GM18507 (cell line): ENCODE measurements around the gene EFNA1.

Experiments used
- DNase-seq: peaks from one replicate; pipeline ENCODE4 v3.0.0; 2011; ENCODE audit warnings: low read depth; ENCODE audit not compliant: insufficient read length; ENCODE audit errors: extremely low spot score
- FAIRE-seq: peaks from 2 replicates; lab custom pipeline; 2011; peaks lifted over from hg19 to GRCh38; lab: Jason Lieb, UNC

EFNA1 gene

GRCh38 chr1:155127105-155127966 lies at the start of gene EFNA1:
EFNA1 (plus strand) TSS chr1:155127876; CDS start chr1:155127978, 102 bp downstream.
- FAIRE-seq = no peak
- no peak for DNase-seq

GRCh38 chr1:155078469-155079209 lies 49.0 kb upstream of the EFNA1 start, which contains the start of gene EFNA3:
EFNA3 (plus strand) TSS chr1:155078837; CDS start chr1:155078942, 105 bp downstream.
- DNase-seq = peak; percentile 64
- peak; percentile 12 for FAIRE-seq

- no peak for FAIRE-seq
- DNase-seq = no peak
Observed at GRCh38 chr1:155079210-155079486, 48.5 kb upstream of the EFNA1 start.

DNA sequence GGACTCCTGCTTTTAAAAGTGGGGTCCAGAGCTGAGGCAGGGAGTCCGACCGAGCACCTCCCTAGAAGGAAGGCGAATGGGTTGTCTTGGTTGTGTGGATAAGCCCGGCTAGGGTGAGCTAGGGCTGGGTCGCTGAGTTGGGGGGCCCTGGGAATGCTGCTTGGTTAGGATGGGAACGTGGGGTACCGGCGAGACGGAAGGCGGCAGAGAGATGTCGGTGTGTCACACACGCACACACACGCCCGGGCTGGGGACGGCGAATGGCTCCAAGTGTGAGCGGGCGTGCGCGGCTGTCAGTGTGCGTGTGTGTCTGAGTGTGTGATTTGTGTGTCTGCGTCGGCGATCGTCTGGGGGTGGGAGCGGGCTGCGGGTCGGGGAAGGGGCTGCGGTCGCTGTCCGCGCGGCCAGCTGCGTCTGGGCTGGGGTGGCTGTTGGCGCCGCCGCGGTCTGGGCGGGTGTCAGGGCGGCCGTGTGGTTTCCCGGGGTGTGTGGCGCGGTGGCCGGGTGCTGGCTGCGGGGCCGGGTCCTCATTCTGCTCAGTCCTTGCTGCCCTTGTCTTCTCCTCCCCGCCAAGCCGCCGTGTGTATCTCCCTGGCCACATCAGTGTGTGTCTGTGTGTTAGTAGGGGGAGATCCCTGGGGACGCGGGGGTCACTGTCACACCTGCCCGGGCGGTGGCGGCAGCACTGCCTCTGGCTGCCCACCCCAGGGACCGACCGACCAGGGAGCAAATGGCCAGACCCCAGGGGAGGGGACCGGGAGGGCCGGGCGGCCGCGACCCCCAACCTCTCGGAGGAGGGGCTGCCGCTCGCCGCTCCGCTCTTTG lies 48.0 kb upstream of the EFNA1 start:
- no peak for FAIRE-seq
- no peak for DNase-seq

DNA sequence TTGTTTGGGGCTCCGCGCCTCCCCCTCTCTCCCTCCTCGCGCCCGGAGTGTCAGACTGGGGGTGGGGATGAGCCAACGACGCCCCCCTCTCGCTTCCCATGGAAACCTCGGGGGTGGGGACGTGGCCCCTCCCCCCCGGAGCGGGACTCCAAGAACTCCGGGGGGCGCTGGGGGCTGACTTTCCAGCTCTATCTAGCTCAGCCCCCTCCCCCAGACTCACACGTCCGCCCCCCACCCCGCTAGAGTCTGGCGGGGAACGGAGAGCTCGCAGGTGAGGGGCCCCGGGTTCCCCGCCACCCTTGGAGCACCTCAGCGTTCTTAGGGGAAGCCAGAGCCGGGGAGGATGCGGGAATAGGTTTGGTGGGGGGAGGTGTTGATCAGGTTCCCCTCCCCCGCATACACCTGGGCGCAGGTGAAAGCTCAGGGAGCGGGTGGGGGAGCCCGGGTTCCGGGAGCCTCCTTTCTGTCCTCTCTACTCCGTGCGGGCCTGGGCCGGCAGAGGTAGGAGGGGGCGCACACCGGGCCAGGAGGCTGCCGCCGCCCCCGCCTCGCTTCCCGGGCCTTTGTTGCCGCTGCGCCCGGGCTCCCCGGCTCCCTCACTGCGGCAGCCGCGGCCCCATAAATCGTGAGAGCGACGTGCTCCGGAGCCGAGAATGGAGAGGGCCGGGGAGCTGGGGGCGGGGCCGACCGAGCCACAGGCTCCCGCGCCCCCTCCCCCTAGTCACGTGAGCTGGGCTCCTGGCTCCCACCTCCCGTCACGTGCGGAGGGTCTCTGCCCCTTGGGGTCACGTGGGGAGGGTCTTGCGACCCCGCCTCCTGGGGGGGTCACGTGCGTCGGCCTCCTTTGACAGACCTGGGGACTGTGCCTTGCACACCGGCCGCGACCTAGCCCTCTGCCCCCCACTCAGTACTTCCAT lies 47.1 kb upstream of the EFNA1 start:
- no peak for FAIRE-seq

DNA sequence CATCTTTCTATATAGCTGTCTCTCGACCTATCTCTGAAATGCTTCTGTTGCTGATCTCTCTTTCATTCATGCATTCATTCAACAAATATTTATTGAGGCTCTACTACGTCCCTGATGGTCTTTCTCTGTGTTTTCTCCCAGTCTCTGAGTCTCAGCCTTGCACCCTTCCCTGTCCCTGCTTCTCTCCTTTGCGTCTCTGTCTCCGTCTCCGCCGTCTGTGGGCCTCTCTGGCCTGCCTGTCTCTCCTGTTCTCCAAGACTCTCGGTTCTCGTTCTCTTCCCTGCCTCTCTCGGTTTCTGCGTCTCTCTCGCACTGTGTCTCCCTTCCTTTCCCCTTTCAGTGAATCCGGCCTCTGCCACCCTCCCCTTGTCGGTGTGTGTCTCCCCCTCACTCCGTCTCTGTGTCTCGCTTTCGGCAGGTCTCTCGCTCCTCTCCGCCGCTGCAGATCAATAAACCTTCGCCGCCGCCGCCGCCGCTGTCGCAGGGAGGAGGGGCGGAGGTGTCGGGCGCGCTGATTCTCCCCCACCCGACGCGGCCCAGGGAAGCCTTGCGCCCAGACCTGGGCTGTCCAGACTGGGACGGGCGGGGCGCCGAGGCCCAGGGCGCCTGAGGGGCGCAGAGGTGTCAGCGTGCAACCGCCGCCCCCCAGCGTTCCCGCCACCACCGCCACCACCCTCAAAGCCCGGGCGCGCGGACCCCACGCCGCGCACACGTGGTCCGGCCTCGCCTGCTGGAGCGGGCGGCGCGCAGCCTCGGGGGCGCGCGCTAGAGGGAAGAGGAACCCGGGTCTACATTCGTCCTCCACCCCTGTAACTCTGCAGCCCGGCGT lies 46.0 kb upstream of the EFNA1 start:
- FAIRE-seq = no peak
- no peak for DNase-seq

More for the DNA sequence above, 47.1 kb upstream of the EFNA1 start:
- DNase-seq = no peak

GRCh38 chr1:155082301-155083051 lies 45.2 kb upstream of the EFNA1 start:
- FAIRE-seq (no peak), DNase-seq (no peak)

DNA sequence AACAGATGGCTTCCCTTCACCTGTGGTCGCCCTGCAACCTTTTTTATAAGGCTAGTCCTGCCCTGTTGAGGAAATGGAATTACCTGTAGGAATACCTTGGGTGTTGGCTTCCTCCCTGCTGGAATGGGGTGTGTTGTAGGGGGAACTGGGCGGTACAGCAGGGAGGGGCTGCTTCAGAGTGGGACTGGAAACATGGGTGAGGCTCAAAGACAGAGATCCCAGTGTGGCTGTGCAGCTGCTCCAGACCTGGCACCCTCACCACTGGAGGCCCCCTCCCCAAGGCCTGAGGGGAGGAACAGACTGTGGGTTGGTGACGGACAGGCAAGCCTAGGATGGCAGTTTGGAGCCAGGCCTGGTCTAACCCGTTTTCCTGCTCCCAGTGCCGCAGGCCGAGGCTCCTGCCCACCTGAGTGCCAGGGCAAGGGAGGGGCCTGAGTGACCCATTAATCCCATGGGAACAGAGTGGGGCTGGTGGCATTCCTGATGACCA lies 44.6 kb upstream of the EFNA1 start:
- no peak for FAIRE-seq
- DNase-seq = no peak

DNA sequence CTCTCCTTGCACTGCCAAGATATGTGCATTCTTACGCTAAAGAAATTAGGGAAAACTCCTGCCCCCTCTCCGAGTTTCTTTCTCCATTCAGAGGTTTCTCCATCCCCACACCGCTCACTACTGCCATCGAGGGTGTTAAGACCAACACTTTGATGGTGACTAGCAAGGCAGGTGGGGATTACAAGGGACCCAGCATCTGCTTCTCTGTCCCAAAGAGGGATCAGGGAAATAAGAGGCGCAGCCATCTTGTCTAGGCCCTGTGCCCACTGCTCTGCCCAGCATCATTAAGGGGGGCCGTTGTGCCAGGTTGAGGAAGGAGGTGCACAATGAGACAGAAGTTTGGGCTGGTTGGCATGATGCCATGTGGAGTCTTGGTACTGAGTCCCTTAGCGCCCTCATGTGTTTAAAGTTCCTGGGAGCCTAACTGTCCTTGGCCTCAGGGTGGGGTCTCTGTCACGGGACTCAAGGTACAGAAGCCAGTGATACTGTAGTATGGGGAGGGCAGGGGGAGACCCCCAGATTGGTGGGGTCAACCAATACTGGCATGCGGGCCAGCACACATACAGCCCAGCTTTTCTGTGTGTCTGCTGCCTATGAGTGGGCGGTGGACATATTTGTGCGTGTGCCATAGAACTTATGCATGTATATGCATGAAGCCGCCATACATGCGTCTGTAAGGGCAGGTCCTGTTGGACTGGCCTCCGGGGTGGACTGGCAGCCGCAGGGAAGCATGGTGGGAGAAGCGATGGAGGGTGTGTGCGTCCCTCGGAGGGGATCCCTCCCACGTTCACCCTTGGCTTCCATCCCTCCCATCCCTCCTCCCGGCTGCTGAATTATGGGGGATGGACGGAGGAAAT lies 43.6 kb upstream of the EFNA1 start:
- peak; percentile 64 for FAIRE-seq

GRCh38 chr1:155084722-155085503 lies 42.8 kb upstream of the EFNA1 start:
- peak; percentile 87 for DNase-seq
- peak; percentile 95 for FAIRE-seq

More for the DNA sequence above, 43.6 kb upstream of the EFNA1 start:
- no peak for DNase-seq

- no peak for DNase-seq
Observed at GRCh38 chr1:155085504-155086127, 42.1 kb upstream of the EFNA1 start.

GRCh38 chr1:155086128-155086741 lies 41.4 kb upstream of the EFNA1 start:
- FAIRE-seq (peak; percentile 80), DNase-seq (peak; percentile 64)

More at GRCh38 chr1:155085504-155086127, 42.1 kb upstream of the EFNA1 start:
- no peak for FAIRE-seq

DNA sequence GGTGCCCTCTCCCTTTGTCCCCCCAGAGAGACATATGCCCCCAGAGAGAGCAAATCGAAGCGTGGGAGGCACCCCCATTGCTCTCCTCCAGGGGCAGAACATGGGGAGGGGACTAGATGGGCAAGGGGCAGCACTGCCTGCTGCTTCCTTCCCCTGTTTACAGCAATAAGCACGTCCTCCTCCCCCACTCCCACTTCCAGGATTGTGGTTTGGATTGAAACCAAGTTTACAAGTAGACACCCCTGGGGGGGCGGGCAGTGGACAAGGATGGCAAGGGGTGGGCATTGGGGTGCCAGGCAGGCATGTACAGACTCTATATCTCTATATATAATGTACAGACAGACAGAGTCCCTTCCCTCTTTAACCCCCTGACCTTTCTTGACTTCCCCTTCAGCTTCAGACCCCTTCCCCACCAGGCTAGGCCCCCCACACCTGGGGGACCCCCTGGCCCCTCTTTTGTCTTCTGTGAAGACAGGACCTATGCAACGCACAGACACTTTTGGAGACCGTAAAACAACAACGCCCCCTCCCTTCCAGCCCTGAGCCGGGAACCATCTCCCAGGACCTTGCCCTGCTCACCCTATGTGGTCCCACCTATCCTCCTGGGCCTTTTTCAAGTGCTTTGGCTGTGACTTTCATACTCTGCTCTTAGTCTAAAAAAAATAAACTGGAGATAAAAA lies 40.7 kb upstream of the EFNA1 start:
- FAIRE-seq (no peak), DNase-seq (no peak)
